HepG2 (cell line): Measurements from ENCODE around the gene IGFL1. TPM values are rescaled to one million over a fixed set of nuclear protein-coding genes. Genes with fewer than 3 reads are reported as not detected.

Experiments
- ATAC-seq: fragments of 200-7000 bp; cut with Tn5 transposase; 3 replicates; pipeline ENCODE4 v1.9.1; 2020; ENCODE audit warnings: mild to moderate bottlenecking, moderate library complexity
- BruUV-seq: library from RNA; stranded (reverse); fragments of 400-500 nt; replicated peaks from 2 replicates; lab custom pipeline; 2021; lab: Mats Ljungman, UMichigan
- CTCF ChIA-PET: fragments of 300-600 bp; formaldehyde crosslinking; extraction: SDS; loops from one replicate; lab custom pipeline; 2021; ENCODE audit warnings: low total read pairs, inconsistent platforms, low intra/inter-chr PET ratio; lab: Yijun Ruan, JAX
- POLR2A ChIA-PET: fragments of 350-600 bp; sonication (Branson Sonifier 250); formaldehyde crosslinking; loops from one replicate; lab custom pipeline; 2020; ENCODE audit warnings: antibody characterized with exemption, inconsistent platforms; lab: Yijun Ruan, JAX
- DNase-seq: peaks from one replicate; pipeline ENCODE4 v3.0.0-alpha.2; 2015; ENCODE audit warnings: low spot score
- FAIRE-seq: peaks from 3 replicates; lab custom pipeline; 2011; peaks lifted over from hg19 to GRCh38; lab: Jason Lieb, UNC
- H2AFZ ChIP-seq: one replicate; pipeline ENCODE4 v1.6.1; 2011; ENCODE audit warnings: low read length, inconsistent platforms
- H3K27ac ChIP-seq: fragments of 300-600 bp; 3 replicates; pipeline ENCODE4 v1.8.0; 2011; ENCODE audit warnings: mixed run types, mild to moderate bottlenecking, mixed read lengths, low read length, inconsistent platforms; ENCODE audit not compliant: insufficient read depth; ENCODE audit errors: extremely low read length
- H3K27me3 ChIP-seq, 2 experiments: fragments of 200-600 bp in 1 of 2; 2 replicates in 1 of 2; 3 replicates in 1 of 2; pipeline versions ENCODE4 v1.6.0 to v1.8.0; 2011; ENCODE audit warnings: low read length in 2 of 2, mild to moderate bottlenecking in 2 of 2, moderate library complexity in 2 of 2, inconsistent platforms in 1 of 2; ENCODE audit not compliant: insufficient read depth in 2 of 2, control insufficient read depth in 1 of 2
- H3K36me3 ChIP-seq, 2 experiments: fragments of 200-600 bp in 1 of 2; replicated peaks in 1 of 2; 2 replicates in 1 of 2; 3 replicates in 1 of 2; pipeline versions ENCODE4 v1.5.1 to v1.8.0; 2011; ENCODE audit warnings: low read length in 2 of 2, inconsistent platforms in 1 of 2; ENCODE audit not compliant: insufficient read depth in 2 of 2, control insufficient read depth in 1 of 2
- H3K4me1 ChIP-seq: 2 replicates; pipeline ENCODE4 v1.5.1; 2012; ENCODE audit warnings: low read length, inconsistent platforms; ENCODE audit not compliant: insufficient read depth
- H3K4me2 ChIP-seq: 2 replicates; pipeline ENCODE4 v1.6.0; 2011; ENCODE audit warnings: low read depth, low read length, inconsistent platforms
- H3K4me3 ChIP-seq, 3 experiments: fragments of 200-600 bp in 1 of 3; sonication (generic), shearing (Covaris generic) in 1 of 3; replicated peaks in 1 of 3; 2 replicates each; pipeline ENCODE4 v1.5.1; 2011 to 2016; ENCODE audit warnings: low read length in 3 of 3, inconsistent platforms in 2 of 3, low read depth in 2 of 3, mild to moderate bottlenecking in 2 of 3, control low read depth in 1 of 3, mixed read lengths in 1 of 3; ENCODE audit not compliant: insufficient read depth in 1 of 3
- H3K79me2 ChIP-seq: one replicate; pipeline ENCODE4 v1.6.1; 2011; ENCODE audit warnings: low read length, inconsistent platforms; ENCODE audit not compliant: insufficient read depth
- H3K9ac ChIP-seq: 2 replicates; pipeline ENCODE4 v1.6.0; 2011; ENCODE audit warnings: mild to moderate bottlenecking, low read depth, low read length, inconsistent platforms; ENCODE audit not compliant: insufficient read depth
- H3K9me3 ChIP-seq: 2 replicates; pipeline ENCODE4 v1.5.1; 2012; ENCODE audit warnings: mild to moderate bottlenecking, low read length
- H4K20me1 ChIP-seq: 2 replicates; pipeline ENCODE4 v1.6.0; 2011; ENCODE audit warnings: inconsistent platforms, mild to moderate bottlenecking, low read length, moderate library complexity; ENCODE audit not compliant: insufficient read depth
- CENPT ChIP-seq: sonication (generic); formaldehyde crosslinking; IDR thresholded peaks from 2 replicates; pipeline ENCODE4 v1.8.0; 2022; ENCODE audit warnings: low read depth, mild to moderate bottlenecking, moderate library complexity, missing genetic modification reagents
- IKZF1 ChIP-seq: fragments of 450-650 bp; IDR thresholded peaks from 2 replicates; pipeline ENCODE4 v1.7.1; 2016
- MEIS1 ChIP-seq: sonication (generic); formaldehyde crosslinking; IDR thresholded peaks from 2 replicates; pipeline ENCODE4 v1.9.0; 2021; ENCODE audit warnings: mild to moderate bottlenecking, missing genetic modification reagents, moderate library complexity, borderline replicate concordance
- PHF8 ChIP-seq: sonication (generic); formaldehyde crosslinking; IDR thresholded peaks from 2 replicates; pipeline ENCODE4 v1.5.0; 2020; ENCODE audit warnings: missing genetic modification reagents
- TBX3 ChIP-seq: fragments of 450-650 bp; IDR thresholded peaks from 2 replicates; pipeline ENCODE4 v1.6.1; 2017; ENCODE audit warnings: antibody characterized with exemption, mild to moderate bottlenecking, inconsistent platforms, borderline replicate concordance
- U2AF1 ChIP-seq: fragments of 200-400 bp; formaldehyde crosslinking; optimal IDR thresholded peaks from 2 replicates; pipeline ENCODE3; 2017; ENCODE audit warnings: mild to moderate bottlenecking, low read depth, low read length
- ZNF205 ChIP-seq: IDR thresholded peaks from 2 replicates; pipeline ENCODE4 v1.6.1; 2018; ENCODE audit warnings: missing biosample characterization, missing genetic modification reagents
- ZSCAN9 ChIP-seq: IDR thresholded peaks from 2 replicates; pipeline ENCODE4 v1.6.1; 2016; ENCODE audit warnings: borderline replicate concordance
- WGBS: methylation state at CpG from one replicate; pipeline ENCODE4 v1.1.6; 2017; ENCODE audit warnings: low lambda C conversion rate; 5-methylcytosine and 5-hydroxymethylcytosine counted together
- in situ Hi-C: cut with HindIII; loops from 2 replicates; pipeline ENCODE4 v1.10.0; 2017; ENCODE audit warnings: low pct_unique_long_range_greater_than_20kb; ENCODE audit not compliant: extremely low pct_ligation_motif_present
- intact Hi-C: fragments of 100-400 bp; cut with micrococcal nuclease; formaldehyde crosslinking; loops from one replicate; pipeline ENCODE4 v1.10.0; 2022; ENCODE audit not compliant: unreplicated experiment
- polyA plus RNA-seq, 8 experiments: library from polyadenylated mRNA; depleted of rRNA in 3 of 8; stranded (reverse) in 7 of 8; unstranded in 1 of 8; fragments of >200 nt; fragmentation: Illumina TruSeq in 4 of 8; extraction: Trizol in 4 of 8; gene quantifications; 2 replicates each; pipeline versions ENCODE4 v1.2.1 to v1.2.3, GENCODE V29; 2011 to 2016; ENCODE audit warnings: low read depth in 4 of 8, missing spikeins in 1 of 8, mixed read lengths in 1 of 8; ENCODE audit not compliant: insufficient read depth in 1 of 8
- total RNA-seq, 5 experiments: library from RNA; depleted of rRNA; stranded (reverse); fragments of >200 nt; fragmentation: Illumina TruSeq; extraction: Trizol; gene quantifications; 2 replicates each; pipeline ENCODE4 v1.2.3, GENCODE V29; 2016; ENCODE audit warnings: low read depth in 1 of 5
- TF ChIP-seq, protein P1 (sequence below): sonication (generic); formaldehyde crosslinking; IDR thresholded peaks from 2 replicates; pipeline ENCODE4 v1.4.0; 2020; ENCODE audit warnings: mild to moderate bottlenecking, missing genetic modification reagents

Gene IGFL1
- total and polyA plus RNA-seq, 2 of the 13 experiments (the other 11 are each of a cell fraction or from before 2014, with no cell fraction given) = not detected

DNA sequence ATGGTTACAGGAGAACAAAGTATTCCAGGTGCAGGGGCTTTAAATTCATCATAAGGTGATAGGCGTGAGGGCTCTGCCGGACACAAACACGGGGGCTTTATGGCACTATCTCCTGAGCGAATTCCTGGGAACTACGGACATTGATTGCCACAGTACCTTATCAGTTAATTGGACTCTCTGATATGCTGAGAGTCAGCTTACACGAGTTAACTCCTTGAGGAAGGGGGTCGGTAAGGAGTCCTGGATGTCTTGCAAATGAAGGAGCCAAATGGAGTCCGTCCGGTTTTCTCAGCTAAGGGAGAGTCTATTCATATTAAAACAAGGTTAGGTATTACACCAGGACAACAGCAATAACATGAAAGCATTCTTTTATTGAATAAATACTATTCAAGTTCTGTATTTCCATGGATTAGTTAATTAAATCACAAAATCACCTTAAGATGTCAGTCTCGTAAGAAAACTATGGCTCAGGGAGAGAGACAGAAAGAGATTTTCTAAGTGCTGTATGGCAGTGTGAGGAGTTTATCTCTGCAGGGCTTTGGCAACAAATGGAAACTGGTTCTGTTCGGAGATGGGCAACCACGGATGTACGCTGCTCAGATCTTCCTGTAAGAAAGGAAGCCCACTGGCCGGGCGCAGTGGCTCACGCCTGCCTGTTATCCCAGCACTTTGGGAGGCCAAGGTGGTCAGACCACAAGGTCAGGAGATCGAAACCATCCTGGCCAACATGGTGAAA, 41.1 kb downstream of the IGFL1 start:
- intact Hi-C loops = no loop called here
- H2AFZ ChIP-seq = no peak overlapping the region
- no TSS peak for BruUV-seq
- CTCF ChIA-PET = no interaction called here
- ATAC-seq = no peak
- H3K36me3 ChIP-seq = no peaks in the 10 kb centered on the region
- no peak for TF ChIP-seq PHF8
- no peak for TF ChIP-seq U2AF1
- TF ChIP-seq, protein P1, sequence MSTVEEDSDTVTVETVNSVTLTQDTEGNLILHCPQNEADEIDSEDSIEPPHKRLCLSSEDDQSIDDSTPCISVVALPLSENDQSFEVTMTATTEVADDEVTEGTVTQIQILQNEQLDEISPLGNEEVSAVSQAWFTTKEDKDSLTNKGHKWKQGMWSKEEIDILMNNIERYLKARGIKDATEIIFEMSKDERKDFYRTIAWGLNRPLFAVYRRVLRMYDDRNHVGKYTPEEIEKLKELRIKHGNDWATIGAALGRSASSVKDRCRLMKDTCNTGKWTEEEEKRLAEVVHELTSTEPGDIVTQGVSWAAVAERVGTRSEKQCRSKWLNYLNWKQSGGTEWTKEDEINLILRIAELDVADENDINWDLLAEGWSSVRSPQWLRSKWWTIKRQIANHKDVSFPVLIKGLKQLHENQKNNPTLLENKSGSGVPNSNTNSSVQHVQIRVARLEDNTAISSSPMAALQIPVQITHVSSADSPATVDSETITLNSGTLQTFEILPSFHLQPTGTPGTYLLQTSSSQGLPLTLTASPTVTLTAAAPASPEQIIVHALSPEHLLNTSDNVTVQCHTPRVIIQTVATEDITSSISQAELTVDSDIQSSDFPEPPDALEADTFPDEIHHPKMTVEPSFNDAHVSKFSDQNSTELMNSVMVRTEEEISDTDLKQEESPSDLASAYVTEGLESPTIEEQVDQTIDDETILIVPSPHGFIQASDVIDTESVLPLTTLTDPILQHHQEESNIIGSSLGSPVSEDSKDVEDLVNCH (CRISPR knock-in tag) = no peak
- no peak for TF ChIP-seq MEIS1
- no peak for TF ChIP-seq ZNF205 (CRISPR knock-in tag)
- no peak for TF ChIP-seq CENPT (CRISPR knock-in tag)
- no peak for TF ChIP-seq ZSCAN9 (CRISPR knock-in tag)
- TF ChIP-seq TBX3 = no peak
- TF ChIP-seq IKZF1 = no peak
- no peak overlapping the region for H3K9ac ChIP-seq
- no peak for FAIRE-seq
- no peaks in the 10 kb centered on the region for H3K4me1 ChIP-seq
- no peak overlapping the region for H3K4me3 ChIP-seq
- H3K4me2 ChIP-seq = no peak overlapping the region
- no peak overlapping the region for H3K27ac ChIP-seq
- in situ Hi-C loops = no loop called here
- WGBS = 43% methylated on average over 15 of the region's 17 CpGs
- POLR2A ChIA-PET = no interaction called here
- no peaks in the 10 kb centered on the region for H3K9me3 ChIP-seq
- H4K20me1 ChIP-seq = no peaks in the 10 kb centered on the region
- H3K27me3 ChIP-seq = peaks cover 0 to 5% of the 10 kb centered on the region in 2 experiments; a peak in 2 of 5 replicates
- no peak for DNase-seq
- no peaks in the 10 kb centered on the region for H3K79me2 ChIP-seq
